Activated CD8-positive, alpha-beta T cell treated with anti-CD3 and anti-CD28 coated beads for 36 hours (primary cell): ENCODE measurements around the gene GNA12. TPM values are rescaled to one million over a fixed set of nuclear protein-coding genes. Genes with fewer than 3 reads are reported as not detected.
A peak's percentile ranks its signal among the peaks of the same experiment; 100 is the strongest.

Experiments used
- ATAC-seq: fragments of 200-7000 bp; cut with Tn5 transposase; one replicate; pipeline ENCODE4 v1.10.0; 2021; ENCODE audit warnings: mild to moderate bottlenecking, moderate library complexity
- CTCF ChIA-PET: fragments of 350-600 bp; sonication (Branson Sonifier 250); formaldehyde crosslinking; loops from one replicate; lab custom pipeline; 2021; ENCODE audit warnings: antibody characterized with exemption; lab: Charles Lee
- POLR2A ChIA-PET: fragments of 350-600 bp; sonication (Branson Sonifier 250); formaldehyde crosslinking; loops from one replicate; lab custom pipeline; 2021; ENCODE audit warnings: antibody characterized with exemption; lab: Charles Lee
- DNase-seq: peaks from one replicate; pipeline ENCODE4 v3.0.0-alpha.2; 2020
- H3K27ac Mint-ChIP-seq: one replicate; pipeline ENCODE4 v1.8.0; 2021; ENCODE audit warnings: mild to moderate bottlenecking, mixed read lengths
- H3K27me3 Mint-ChIP-seq: one replicate; pipeline ENCODE4 v1.8.0; 2021; ENCODE audit warnings: mixed read lengths
- H3K36me3 Mint-ChIP-seq: one replicate; pipeline ENCODE4 v1.8.0; 2021; ENCODE audit warnings: low read depth, mixed read lengths
- H3K4me1 Mint-ChIP-seq: one replicate; pipeline ENCODE4 v1.8.0; 2021; ENCODE audit warnings: low read depth, mixed read lengths
- H3K4me3 Mint-ChIP-seq: one replicate; pipeline ENCODE4 v1.8.0; 2021; ENCODE audit warnings: mild to moderate bottlenecking, moderate library complexity, mixed read lengths
- H3K9me3 Mint-ChIP-seq: one replicate; pipeline ENCODE4 v1.8.0; 2021; ENCODE audit warnings: mixed read lengths
- CTCF ChIP-seq: fragments of 200-600 bp; IDR thresholded peaks from one replicate; pipeline ENCODE4 v1.8.0; 2022; ENCODE audit warnings: antibody characterized with exemption, mild to moderate bottlenecking
- intact Hi-C: fragments of 100-400 bp; cut with micrococcal nuclease; formaldehyde crosslinking; loops from one replicate; pipeline ENCODE4 v1.10.0; 2022
- total RNA-seq, 2 experiments: library from RNA; stranded (reverse); gene quantifications; one replicate each; pipeline ENCODE4 v1.2.3, GENCODE V29; 2021

GNA12 gene
- total RNA-seq, 2 experiments from 2014 or later: 21.0 to 21.1 TPM

- Mint-ChIP-seq H3K4me3 (no peak overlapping the region), H3K9me3 (no peaks in the 10 kb centered on the region), H3K36me3 (peaks cover 3% of the 10 kb centered on the region), H3K27ac (peak overlapping the region; percentile 45), H3K4me1 (peaks cover 68% of the 10 kb centered on the region), H3K27me3 (peaks cover 25% of the 10 kb centered on the region)
- ChIA-PET CTCF (interaction anchor here (0.9 to 15.0 kb wide), 8 partner anchors 18 to 266 kb away, joined by 3 to 249 read pairs (median 5); no protein-coding TSS in a partner anchor), POLR2A (interaction anchor here (0.6 to 1.9 kb wide), 5 partner anchors 10 to 58 kb away, joined by 3 to 9 read pairs (median 4); no protein-coding TSS in a partner anchor)
- no peak for TF ChIP-seq CTCF
- intact Hi-C loops: no loop called here
- ATAC-seq (no peak), DNase-seq (no peak)
These were observed 127.6 kb downstream of the GNA12 start for GRCh38 chr7:2716488-2716887.

- ChIA-PET POLR2A (interaction anchor here (0.8 to 1.7 kb wide), 5 partner anchors 10 to 43 kb away, joined by 3 to 9 read pairs (median 3); no protein-coding TSS in a partner anchor), CTCF (interaction anchor here (0.9 to 15.0 kb wide), 9 partner anchors 17 to 265 kb away, joined by 3 to 249 read pairs (median 5); no protein-coding TSS in a partner anchor)
- H3K27ac Mint-ChIP-seq: peak overlapping the region; percentile 70
- H3K4me3 Mint-ChIP-seq: peak overlapping the region; percentile 26
- TF ChIP-seq CTCF: no peak
- intact Hi-C loops: no loop called here
- H3K4me1 Mint-ChIP-seq: peaks cover 70% of the 10 kb centered on the region
- no peaks in the 10 kb centered on the region for H3K36me3 Mint-ChIP-seq
- peak; percentile 67 for ATAC-seq
- DNase-seq: peak; percentile 84
- H3K9me3 Mint-ChIP-seq: no peaks in the 10 kb centered on the region
- H3K27me3 Mint-ChIP-seq: peaks cover 28% of the 10 kb centered on the region
These were observed 128.5 kb downstream of the GNA12 start for GRCh38 chr7:2715341-2716231.

GRCh38 chr7:2714636-2715035 is 129.5 kb downstream of the GNA12 start:
- no peak overlapping the region for H3K4me3 Mint-ChIP-seq
- no peak overlapping the region for H3K27ac Mint-ChIP-seq
- ATAC-seq: no peak
- H3K36me3 Mint-ChIP-seq: no peaks in the 10 kb centered on the region
- no peak for TF ChIP-seq CTCF
- peaks cover 73% of the 10 kb centered on the region for H3K4me1 Mint-ChIP-seq
- POLR2A ChIA-PET: interaction anchor here (0.7 to 1.7 kb wide), 4 partner anchors 9 to 82 kb away, joined by 3 to 9 read pairs (median 4); no protein-coding TSS in a partner anchor
- H3K9me3 Mint-ChIP-seq: no peaks in the 10 kb centered on the region
- intact Hi-C loops: no loop called here
- CTCF ChIA-PET: interaction anchor here (1.4 to 15.0 kb wide), 6 partner anchors 17 to 263 kb away, joined by 3 to 249 read pairs (median 5); no protein-coding TSS in a partner anchor
- DNase-seq: no peak
- peaks cover 24% of the 10 kb centered on the region for H3K27me3 Mint-ChIP-seq

GRCh38 chr7:2713978-2714377 is 130.1 kb downstream of the GNA12 start:
- no peaks in the 10 kb centered on the region for H3K36me3 Mint-ChIP-seq
- intact Hi-C loops: no loop called here
- H3K4me3 Mint-ChIP-seq: no peak overlapping the region
- peaks cover 73% of the 10 kb centered on the region for H3K4me1 Mint-ChIP-seq
- no peak for ATAC-seq
- H3K27me3 Mint-ChIP-seq: peaks cover 24% of the 10 kb centered on the region
- ChIA-PET POLR2A (interaction anchor here (0.7 to 1.6 kb wide), 3 partner anchors 15 to 169 kb away, joined by 3 to 4 read pairs (median 3); no protein-coding TSS in a partner anchor), CTCF (interaction anchor here (0.6 to 15.0 kb wide), 8 partner anchors 12 to 262 kb away, joined by 3 to 249 read pairs (median 4); no protein-coding TSS in a partner anchor)
- H3K27ac Mint-ChIP-seq: no peak overlapping the region
- TF ChIP-seq CTCF: no peak
- H3K9me3 Mint-ChIP-seq: no peaks in the 10 kb centered on the region
- DNase-seq: no peak
